Smooth muscle cell (in vitro differentiated cells): Measurements from ENCODE around the gene CCDC122. TPM values are rescaled to one million over a fixed set of nuclear protein-coding genes. Genes with fewer than 3 reads are reported as not detected.
A peak's percentile ranks its signal among the peaks of the same experiment; 100 is the strongest.

ENCODE experiments used
- DNase-seq: peaks from one replicate; lab custom pipeline; 2025; ENCODE audit not compliant: unreplicated experiment; lab: John Stamatoyannopoulos, UW
- H2AFZ ChIP-seq: fragments of 200-600 bp; sonication (generic); 2 replicates; pipeline ENCODE4 v1.6.0; 2016; ENCODE audit warnings: antibody characterized with exemption, low read depth, mild to moderate bottlenecking
- H3F3A ChIP-seq: fragments of 200-600 bp; sonication (generic); 2 replicates; pipeline ENCODE4 v1.6.0; 2017; ENCODE audit warnings: antibody characterized with exemption, low read depth
- H3K27ac ChIP-seq: fragments of 200-600 bp; sonication (generic); 2 replicates; pipeline ENCODE4 v1.5.1; 2016; ENCODE audit warnings: low read depth, mild to moderate bottlenecking
- H3K27me3 ChIP-seq: fragments of 200-600 bp; sonication (generic); 2 replicates; pipeline ENCODE4 v1.6.1; 2016; ENCODE audit warnings: low read depth, mild to moderate bottlenecking
- H3K36me3 ChIP-seq: fragments of 200-600 bp; sonication (generic); 2 replicates; pipeline ENCODE4 v1.5.1; 2016; ENCODE audit warnings: low read depth
- H3K4me1 ChIP-seq: fragments of 200-600 bp; sonication (generic); 2 replicates; pipeline ENCODE4 v1.5.1; 2016; ENCODE audit warnings: low read depth
- H3K4me2 ChIP-seq: fragments of 200-600 bp; sonication (generic); 2 replicates; pipeline ENCODE4 v1.6.0; 2016; ENCODE audit warnings: mild to moderate bottlenecking
- H3K4me3 ChIP-seq: fragments of 200-600 bp; sonication (generic); 2 replicates; pipeline ENCODE4 v1.5.1; 2016; ENCODE audit warnings: mild to moderate bottlenecking
- H3K79me2 ChIP-seq: fragments of 200-600 bp; sonication (generic); 2 replicates; pipeline ENCODE4 v1.6.0; 2016; ENCODE audit warnings: low read depth, mild to moderate bottlenecking
- H3K9ac ChIP-seq: fragments of 200-600 bp; sonication (generic); 2 replicates; pipeline ENCODE4 v1.6.0; 2016; ENCODE audit warnings: low read depth
- H3K9me3 ChIP-seq: fragments of 200-600 bp; sonication (generic); replicated peaks from 2 replicates; pipeline ENCODE4 v1.5.1; 2016; ENCODE audit warnings: low read depth
- H4K20me1 ChIP-seq: fragments of 200-600 bp; sonication (generic); 2 replicates; pipeline ENCODE4 v1.6.0; 2016; ENCODE audit warnings: low read depth
- WGBS: methylation state at CpG from one replicate; pipeline ENCODE4 v1.1.7; 2016; ENCODE audit warnings: low lambda C conversion rate; 5-methylcytosine and 5-hydroxymethylcytosine counted together
- polyA plus RNA-seq: library from polyadenylated mRNA; unstranded; fragments of >200 nt; fragmentation: Nextera tagmentation; extraction: Ambion mirVana; gene quantifications from 2 replicates; pipeline ENCODE4 v1.2.1, GENCODE V29; 2016
- total RNA-seq: library from RNA; depleted of rRNA; stranded (reverse); fragments of >200 nt; gene quantifications from 2 replicates; pipeline ENCODE4 v1.2.3, GENCODE V29; 2014
- TF ChIP-seq, protein P1 (sequence below): fragments of 200-600 bp; sonication (generic); IDR thresholded peaks from 2 replicates; pipeline ENCODE4 v1.5.1; 2017; ENCODE audit warnings: borderline replicate concordance, mild to moderate bottlenecking, antibody characterized with exemption; ENCODE audit not compliant: insufficient read depth, poor library complexity, severe bottlenecking

The CCDC122 gene
- total and polyA plus RNA-seq, 2 experiments from 2014 or later = 2.8 to 3.8 TPM

DNA sequence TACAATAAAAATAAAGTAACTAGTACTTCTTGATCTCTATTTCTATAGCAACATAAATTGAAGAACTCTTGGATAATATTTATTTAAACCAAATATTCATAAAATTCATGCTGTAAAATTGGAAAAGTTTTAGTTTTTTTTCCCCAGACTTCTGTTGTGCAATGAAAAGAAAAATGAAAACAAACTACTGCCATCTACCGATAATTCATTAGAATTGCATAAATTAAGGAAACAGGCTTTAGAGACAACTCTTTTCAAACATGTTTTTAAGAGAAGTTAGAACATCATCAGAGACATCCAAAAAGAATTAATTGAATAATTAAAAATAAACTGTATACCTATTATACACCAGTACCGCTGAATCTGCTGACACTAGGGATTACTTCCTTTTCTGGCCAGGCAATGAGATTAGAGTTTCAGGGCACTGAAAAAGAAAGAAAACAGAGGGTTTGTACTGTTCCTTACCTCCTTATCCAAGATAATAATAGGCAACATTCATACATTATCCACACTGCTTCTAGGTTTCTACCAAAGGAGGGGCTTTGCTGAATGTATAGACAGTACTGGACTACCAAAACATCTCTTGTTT is 4.9 kb downstream of the CCDC122 start:
- Histone ChIP-seq H3K79me2 (peaks cover 14% of the 10 kb centered on the region), H3K4me3 (no peak overlapping the region), H3K9me3 (no peaks in the 10 kb centered on the region), H3K9ac (no peak overlapping the region), H3K27me3 (no peaks in the 10 kb centered on the region), H3K36me3 (no peaks in the 10 kb centered on the region), H4K20me1 (no peaks in the 10 kb centered on the region), H2AFZ (no peak overlapping the region), H3K4me1 (peaks cover 8% of the 10 kb centered on the region), H3F3A (no peaks in the 10 kb centered on the region), H3K27ac (no peak overlapping the region), H3K4me2 (no peak overlapping the region)
- TF ChIP-seq, protein P1, sequence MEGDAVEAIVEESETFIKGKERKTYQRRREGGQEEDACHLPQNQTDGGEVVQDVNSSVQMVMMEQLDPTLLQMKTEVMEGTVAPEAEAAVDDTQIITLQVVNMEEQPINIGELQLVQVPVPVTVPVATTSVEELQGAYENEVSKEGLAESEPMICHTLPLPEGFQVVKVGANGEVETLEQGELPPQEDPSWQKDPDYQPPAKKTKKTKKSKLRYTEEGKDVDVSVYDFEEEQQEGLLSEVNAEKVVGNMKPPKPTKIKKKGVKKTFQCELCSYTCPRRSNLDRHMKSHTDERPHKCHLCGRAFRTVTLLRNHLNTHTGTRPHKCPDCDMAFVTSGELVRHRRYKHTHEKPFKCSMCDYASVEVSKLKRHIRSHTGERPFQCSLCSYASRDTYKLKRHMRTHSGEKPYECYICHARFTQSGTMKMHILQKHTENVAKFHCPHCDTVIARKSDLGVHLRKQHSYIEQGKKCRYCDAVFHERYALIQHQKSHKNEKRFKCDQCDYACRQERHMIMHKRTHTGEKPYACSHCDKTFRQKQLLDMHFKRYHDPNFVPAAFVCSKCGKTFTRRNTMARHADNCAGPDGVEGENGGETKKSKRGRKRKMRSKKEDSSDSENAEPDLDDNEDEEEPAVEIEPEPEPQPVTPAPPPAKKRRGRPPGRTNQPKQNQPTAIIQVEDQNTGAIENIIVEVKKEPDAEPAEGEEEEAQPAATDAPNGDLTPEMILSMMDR = peak; percentile 66
- WGBS = 29% methylated on average over 2 of the region's 2 CpGs
- DNase-seq = no peak

DNA sequence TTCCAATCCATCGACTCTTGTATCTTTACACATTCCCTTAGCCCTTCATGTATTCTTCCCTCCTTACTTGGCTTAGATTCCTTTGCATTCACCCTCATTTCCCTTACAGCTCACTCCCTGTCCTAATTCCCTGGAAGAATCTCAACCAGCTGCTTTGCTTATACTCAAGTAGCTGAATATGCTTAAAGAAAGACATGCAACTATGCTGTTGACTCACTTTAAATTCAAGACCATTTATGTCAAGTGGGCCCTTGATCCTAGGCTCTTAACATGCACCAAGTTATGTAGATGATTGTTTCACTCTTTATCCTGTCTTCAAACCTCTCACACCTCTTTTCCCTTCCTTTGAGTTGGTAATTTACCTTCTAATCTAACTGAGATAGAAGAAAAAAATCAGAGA is 7.4 kb downstream of the CCDC122 start:
- no peak overlapping the region for H3K9ac ChIP-seq
- TF ChIP-seq, protein P1 = no peak

DNA sequence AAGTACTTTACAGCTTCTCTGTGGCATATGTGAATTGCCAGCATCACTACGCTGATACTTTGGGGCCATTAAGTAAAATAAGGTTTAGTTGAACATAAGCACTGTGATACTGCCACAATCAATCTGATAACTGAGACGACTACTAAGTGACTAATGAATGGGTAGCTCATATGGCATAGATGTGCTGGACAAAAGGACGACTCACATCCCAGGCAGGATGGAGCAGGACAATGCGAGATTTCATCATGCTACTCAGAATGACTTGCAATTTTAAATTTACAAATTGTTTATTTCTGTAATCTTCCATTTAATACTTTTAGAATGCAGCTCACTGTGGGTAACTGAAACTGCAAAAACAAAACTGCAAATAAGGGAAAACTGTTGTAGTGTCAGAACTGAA is 13.6 kb downstream of the CCDC122 start:
- Histone ChIP-seq H3K27me3 (no peaks in the 10 kb centered on the region), H2AFZ (no peak overlapping the region), H3K4me3 (no peak overlapping the region), H4K20me1 (no peaks in the 10 kb centered on the region), H3F3A (no peaks in the 10 kb centered on the region), H3K79me2 (no peaks in the 10 kb centered on the region), H3K36me3 (no peaks in the 10 kb centered on the region), H3K4me1 (no peaks in the 10 kb centered on the region), H3K9me3 (no peaks in the 10 kb centered on the region), H3K4me2 (no peak overlapping the region), H3K9ac (no peak overlapping the region), H3K27ac (no peak overlapping the region)
- no peak for DNase-seq
- TF ChIP-seq, protein P1 = no peak
- 71% methylated on average over 4 of the region's 4 CpGs for WGBS

More for the DNA sequence above, 7.4 kb downstream of the CCDC122 start:
- Histone ChIP-seq H3K9me3 (no peaks in the 10 kb centered on the region), H3K36me3 (no peaks in the 10 kb centered on the region), H3K27ac (no peak overlapping the region), H4K20me1 (no peaks in the 10 kb centered on the region), H3K4me2 (no peak overlapping the region), H3K4me3 (no peak overlapping the region), H3K27me3 (no peaks in the 10 kb centered on the region), H3F3A (no peaks in the 10 kb centered on the region), H3K79me2 (peaks cover 1% of the 10 kb centered on the region), H3K4me1 (no peaks in the 10 kb centered on the region), H2AFZ (no peak overlapping the region)
- no peak for DNase-seq
- WGBS = 90% methylated on average over 1 of the region's 1 CpG

DNA sequence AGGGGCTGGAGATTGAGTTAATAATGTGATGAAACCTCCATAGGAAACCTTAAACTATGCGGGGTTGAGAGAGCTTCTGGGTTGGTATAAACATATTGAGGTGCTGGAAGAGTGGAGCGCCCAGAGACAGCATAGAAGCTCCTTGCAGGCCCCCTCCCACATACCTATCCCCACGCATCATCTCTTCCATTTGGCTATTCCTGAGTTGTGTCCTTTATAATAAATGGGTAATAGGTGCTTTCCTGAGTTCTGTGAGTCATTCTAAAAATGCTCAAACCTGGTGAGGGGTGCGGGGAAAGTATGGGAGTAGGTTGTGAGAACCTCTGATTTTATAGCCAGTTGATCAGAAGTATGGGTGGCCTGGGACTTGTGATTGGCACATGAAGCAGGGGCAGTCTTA is 14.6 kb downstream of the CCDC122 start:
- WGBS = 97% methylated on average over 4 of the region's 4 CpGs
- Histone ChIP-seq H3K27ac (no peak overlapping the region), H3K27me3 (no peaks in the 10 kb centered on the region), H2AFZ (no peak overlapping the region), H3K4me2 (no peak overlapping the region), H3F3A (no peaks in the 10 kb centered on the region), H3K36me3 (no peaks in the 10 kb centered on the region), H3K9ac (no peak overlapping the region), H3K9me3 (no peaks in the 10 kb centered on the region), H4K20me1 (no peaks in the 10 kb centered on the region), H3K4me1 (no peaks in the 10 kb centered on the region), H3K79me2 (no peaks in the 10 kb centered on the region), H3K4me3 (no peak overlapping the region)
- no peak for DNase-seq
- TF ChIP-seq, protein P1 = no peak
